ENCODE measurements around the gene JAML. TPM values are rescaled to one million over a fixed set of nuclear protein-coding genes. Genes with fewer than 3 reads are reported as not detected.
"Not testable (repeated sequence)": the region's sequence is repeated elsewhere in the genome, so short reads cannot be mapped to it uniquely, and the experiment has no call there.

JAML gene
- total RNA-seq, 1 donor from 2014 or later = 12.2 TPM

DNA sequence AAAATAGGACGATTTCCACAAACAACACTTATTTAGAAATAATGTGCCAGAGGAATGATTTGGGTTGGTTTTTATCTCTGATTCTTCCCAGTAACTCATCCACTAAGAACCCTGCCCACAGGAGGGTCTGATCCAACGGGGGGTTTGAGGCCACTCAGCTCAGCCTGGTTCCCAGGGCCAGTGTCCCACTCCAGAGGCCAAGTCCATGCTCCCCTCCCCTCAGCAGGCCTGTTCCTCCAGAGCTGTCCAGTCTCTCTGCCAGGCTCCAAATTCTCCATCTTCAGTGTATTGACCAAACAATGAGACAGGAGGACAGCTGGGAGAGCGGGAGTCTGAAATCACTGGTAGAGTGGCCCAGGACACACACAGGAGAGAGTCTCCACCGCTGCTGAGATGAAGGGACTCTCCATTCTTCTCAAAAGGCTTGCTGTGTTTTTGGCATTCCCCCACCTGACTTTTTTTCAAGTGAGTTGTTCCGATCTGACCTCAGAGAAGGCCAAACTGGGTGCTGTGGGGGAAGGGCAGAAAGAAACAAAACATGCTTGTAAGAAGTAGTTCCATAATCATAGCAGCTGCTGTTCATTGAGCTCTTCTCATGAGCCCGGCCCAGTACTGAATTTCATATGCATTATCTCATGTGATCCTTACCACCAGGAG lies 30.8 kb downstream of the JAML start:
- DNase-seq = no peak

DNA sequence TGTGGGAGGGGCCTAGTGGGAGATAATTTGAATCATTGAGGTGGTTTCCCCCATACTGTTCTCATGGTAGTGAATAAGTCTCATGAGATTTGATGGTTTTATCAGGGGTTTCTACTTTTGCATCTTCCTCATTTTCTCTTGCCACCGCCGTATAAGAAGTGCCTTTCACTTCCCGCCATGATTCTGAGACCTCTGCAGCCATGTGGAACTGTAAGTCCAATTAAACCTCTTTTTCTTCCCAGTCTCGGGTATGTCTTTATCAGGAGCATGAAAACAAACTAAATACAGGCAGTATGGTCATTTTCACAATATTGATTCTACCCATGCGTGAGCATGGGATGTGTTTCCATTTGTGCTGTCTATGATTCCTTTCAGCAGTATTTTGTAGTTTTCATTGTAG lies 32.0 kb downstream of the JAML start:
- DNase-seq = not testable (repeated sequence)

DNA sequence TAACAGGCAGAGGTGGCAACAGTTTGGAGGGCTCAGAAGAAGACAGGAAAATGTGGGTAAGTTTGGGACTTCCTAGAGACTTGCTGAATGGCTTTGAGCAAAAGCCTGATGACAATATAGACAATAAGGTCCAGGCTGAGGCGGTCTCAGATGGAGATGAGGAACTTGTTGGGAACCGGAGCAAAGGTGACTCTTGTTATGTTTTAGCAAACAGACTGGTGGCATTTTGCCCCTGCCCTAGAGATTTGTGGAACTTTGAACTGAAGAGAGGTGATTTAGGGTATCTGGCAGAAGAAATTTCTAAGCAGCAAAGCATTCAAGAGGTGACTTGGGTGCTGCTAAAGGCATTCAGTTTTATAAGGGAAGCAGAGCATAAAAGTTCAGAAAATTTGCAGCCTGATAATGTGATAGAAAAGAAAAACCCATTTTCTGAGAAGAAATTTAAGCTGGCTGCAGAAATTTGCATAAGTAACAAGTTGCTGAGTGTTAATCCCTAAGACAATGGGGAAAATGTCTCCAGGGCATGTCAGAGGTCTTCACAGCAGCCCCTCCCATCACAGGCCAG lies 33.8 kb downstream of the JAML start:
- DNase-seq = not testable (repeated sequence)

DNA sequence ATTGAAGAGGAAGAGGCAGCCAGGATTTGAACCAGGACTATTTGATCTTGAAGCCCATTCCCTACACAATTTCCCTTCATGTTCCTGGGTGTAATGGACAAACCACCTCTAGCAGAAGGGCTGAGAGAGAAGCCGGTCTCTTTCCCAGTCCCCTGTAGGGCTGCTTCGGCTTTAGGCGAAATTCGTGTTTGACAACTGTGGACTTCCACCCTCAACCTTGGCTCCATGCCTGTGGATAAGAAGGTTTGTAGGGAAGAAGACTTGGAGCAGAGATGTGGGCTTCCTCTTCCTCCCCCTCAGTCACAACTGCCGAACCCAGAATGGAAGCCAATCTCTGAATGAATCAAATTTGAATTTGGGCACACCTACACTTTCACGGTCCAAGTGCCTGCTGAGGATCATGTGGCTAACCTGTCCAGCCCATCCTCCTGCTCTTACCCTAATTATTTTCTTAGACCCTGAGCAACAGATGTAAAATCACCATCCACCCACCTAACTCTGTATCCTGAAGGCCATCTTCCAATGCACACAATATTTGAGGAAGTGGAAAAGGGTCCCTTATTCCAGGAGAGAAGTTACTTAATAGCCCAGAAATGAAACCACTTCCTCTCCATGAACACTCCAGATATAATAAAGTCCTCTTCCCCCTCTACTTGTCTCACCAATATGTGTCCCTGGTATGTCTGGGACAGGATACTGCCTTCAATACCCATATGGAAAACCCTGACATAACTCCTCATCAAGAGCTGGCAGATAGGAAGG lies 38.3 kb downstream of the JAML start:
- DNase-seq = no peak

DNA sequence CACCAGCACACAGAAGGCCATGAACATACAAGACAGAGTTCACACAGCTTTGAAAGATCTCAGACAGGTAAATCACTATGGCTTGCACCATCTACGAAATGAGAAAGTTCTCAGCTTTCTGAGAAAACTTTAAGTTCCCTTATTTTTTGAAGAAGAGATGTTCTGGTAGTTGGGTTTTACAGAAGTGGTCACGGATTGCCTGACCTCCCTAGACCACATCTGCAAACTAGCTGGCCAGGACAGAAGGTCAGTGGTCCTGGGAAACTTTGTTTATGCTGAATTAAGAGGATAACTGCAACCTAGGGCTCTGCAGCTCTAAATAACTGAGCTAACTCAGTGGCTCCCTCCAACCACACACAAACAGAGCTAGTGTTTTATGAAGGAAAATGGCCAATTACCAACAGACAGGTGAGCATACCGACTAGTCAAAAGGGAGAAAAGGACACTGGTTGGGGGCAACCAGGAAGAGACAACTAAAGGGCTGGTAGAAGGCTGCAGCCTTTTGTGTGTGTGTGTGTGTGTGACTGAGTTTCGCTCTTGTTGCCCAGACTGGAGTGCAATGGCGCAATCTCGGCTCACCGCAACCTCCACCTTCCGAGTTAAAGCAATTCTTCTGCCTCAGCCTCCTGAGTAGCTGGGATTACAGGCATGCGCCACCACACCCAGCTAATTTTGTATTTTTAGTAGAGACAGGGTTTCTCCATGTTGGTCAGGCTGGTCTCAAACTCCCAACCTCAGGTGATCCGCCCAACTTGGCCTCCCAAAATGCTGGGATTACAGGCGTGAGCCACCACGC lies 39.8 kb downstream of the JAML start:
- no peak for DNase-seq

DNA sequence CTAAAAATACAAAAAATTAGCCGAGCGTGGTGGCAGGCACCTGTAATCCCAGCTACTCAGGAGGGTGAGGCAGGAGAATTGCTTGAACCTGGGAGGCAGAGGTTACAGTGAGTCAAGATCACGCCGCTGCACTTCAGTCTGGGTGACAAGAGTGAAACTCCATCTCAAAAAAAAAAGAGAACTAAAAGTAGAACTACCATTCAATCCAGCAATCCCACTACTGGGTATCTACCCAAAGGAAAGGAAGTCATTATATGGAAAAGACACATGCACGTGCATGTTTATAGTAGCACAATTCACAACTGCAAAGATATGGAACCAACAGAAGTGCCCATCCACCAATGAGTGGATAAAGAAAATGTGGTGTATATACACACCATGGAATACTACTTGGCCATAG lies 41.1 kb downstream of the JAML start:
- not testable (repeated sequence) for DNase-seq

DNA sequence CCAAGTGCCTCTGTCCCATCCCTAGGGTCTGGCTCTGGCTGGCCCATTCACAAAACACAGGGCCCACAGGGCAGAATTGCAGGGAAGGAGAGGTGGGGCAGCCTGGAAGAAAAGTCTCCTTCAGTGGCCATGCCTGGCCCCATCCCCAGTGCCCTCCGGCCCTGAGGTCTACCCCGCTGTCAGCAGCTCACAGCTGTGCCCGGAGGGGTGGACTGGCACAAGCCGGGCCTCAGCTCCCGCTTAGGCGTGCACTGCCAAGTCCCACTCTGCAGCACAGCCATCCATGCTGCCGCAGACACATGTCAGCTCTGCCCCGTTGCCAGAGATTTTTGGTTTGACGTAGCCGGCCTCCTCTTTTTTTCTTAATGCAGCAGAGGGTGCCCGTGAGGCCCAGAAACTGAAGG lies 44.5 kb downstream of the JAML start:
- peak; percentile 81 for DNase-seq

DNA sequence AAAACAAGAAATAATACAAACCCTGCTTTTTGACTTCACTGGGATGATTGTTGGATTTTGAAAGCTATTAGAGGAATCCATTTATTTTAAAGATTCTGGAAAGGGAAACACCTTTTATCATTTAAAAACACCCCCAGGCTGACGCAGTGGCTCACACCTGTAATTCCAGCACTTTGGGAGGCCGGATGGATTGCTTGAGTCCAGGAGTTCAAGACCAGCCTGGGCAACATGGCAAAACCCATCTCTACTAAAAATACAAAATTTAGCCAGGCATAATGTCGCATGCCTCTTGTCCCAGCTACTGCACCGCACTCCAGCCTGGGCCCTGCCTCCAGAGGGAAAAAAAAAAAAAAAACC lies 48.1 kb downstream of the JAML start:
- DNase-seq = no peak

DNA sequence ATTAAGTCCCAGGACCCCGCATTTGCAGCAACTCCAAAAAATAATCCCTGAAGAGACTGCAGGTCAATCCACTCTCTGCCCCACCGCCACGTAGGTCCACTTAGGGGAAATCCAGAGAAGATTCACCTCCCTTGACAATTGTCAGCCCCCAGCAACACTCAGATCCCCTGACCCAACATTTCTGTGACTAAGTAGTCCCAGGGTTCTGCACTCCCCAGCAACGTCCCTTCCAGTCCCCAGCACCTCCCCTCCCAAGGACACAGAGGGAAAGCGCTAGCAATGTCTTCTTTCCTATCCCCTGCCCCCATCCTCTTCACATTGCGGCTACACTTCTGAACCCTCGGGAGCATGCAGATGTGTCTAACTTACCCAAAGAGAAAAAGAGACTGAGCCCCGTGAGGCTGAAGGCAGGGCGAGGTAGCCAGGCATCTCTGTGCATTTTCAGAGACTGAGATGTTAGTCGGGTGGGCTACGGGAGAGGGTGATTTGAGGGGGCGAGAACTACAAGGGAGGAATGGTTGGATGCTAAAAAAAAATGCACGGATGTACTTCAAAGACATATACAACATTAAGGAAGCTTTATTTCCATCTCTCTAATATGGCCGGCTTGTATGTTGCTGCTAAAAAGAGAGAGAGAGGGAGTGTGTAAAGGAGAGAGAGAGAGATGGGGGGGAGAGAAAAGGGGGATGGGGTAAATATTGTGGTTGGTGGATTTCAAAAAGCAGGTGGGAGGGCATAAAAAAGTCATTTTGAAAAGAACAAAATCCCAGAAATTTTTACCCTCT lies 48.6 kb downstream of the JAML start, which contains the start of gene SCN2B:
SCN2B (minus strand) TSS at position 647 of the 785 bp plus-strand sequence; CDS start at position 439, 208 bp downstream.
- peak; percentile 15 for DNase-seq

DNA sequence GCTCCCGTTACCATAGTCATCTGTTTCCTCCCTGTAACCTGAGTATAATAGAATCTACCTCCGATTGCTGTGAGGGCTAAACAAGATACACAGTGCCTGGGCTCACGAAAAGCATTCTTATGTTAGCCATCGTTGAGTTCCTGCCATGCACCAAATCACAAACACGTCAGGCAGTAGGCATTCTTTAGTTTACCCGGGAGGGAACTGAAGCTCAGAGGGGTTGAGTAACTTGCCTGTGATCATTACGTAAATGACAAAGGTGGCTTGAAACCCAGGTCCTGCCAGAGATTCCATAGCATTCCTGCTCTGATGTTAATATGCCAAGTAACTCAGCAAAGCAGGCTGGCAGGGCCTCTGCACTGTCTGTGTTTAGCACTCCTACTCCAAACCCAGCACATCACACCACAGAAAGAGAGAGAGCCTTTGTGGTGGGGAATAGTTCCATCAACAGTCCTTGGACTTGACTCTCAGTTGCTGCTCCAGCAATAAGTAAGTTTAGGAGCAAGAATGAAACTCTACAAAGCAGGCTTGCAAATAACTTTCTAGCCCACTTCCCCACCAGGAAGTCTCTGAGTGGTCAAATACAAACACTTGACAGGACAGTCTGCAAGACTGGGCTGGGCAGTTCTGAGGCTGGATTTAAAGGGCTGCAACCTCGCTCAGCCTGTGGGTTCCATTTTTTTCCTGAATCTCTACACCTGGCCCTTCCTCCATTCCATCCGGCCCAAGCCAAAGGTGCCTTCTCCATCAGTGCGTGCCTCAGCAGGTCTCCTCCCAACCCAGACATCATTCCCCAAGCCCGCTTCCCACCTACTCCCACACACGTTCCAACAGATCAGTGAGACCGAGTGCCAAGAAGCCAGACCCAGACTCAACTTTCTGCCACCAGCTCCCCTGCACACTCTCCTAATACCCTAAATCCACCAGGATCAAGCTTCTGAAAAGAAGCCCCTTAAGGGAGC lies 49.5 kb downstream of the JAML start:
- no peak for DNase-seq

DNA sequence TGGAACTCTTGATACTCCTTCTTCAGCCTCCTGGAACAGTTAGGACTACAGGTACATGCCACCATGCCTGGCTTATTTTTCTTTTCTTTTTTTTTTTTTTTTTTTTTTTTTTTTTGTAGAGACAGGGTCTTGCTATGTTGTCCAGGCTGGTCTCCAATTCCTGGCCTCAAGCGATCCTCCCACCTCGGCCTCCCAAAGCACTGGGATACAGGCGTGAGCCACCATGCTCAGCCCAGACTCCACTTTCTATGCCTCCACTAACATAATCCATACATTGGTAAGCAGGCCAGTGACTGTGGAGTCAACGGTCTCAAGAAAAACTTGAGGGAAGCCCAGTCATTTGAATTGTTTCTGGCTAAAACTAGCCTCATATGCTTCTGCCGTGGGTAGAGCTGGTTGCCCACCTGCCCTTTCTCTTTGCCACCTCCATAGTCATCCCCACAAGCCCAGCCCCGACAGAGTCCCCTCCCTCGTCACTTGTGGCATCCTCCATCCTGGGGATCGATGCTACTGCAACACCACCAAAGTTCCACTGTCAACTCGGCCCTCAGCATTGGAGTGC lies 50.7 kb downstream of the JAML start:
- no peak for DNase-seq

DNA sequence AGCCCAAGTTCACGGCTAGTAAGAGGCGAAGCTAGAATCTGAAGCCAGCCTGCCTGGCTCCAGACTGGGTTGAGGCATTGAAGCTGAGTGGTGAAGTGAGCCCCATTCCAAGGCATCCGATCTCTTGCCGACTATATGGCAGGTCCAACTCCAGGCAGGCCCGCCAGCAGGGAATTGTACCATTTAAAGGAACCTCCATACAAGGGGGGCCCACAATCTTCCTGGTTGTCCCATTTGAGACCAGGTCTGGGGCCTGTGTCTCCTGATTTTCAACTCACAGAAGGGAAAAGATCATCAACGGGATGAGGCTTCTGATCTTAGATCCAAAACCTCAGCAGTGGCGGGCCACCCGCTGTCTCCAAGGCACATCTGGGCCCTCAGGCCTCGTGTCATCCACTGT lies 52.5 kb downstream of the JAML start:
- DNase-seq = no peak

DNA sequence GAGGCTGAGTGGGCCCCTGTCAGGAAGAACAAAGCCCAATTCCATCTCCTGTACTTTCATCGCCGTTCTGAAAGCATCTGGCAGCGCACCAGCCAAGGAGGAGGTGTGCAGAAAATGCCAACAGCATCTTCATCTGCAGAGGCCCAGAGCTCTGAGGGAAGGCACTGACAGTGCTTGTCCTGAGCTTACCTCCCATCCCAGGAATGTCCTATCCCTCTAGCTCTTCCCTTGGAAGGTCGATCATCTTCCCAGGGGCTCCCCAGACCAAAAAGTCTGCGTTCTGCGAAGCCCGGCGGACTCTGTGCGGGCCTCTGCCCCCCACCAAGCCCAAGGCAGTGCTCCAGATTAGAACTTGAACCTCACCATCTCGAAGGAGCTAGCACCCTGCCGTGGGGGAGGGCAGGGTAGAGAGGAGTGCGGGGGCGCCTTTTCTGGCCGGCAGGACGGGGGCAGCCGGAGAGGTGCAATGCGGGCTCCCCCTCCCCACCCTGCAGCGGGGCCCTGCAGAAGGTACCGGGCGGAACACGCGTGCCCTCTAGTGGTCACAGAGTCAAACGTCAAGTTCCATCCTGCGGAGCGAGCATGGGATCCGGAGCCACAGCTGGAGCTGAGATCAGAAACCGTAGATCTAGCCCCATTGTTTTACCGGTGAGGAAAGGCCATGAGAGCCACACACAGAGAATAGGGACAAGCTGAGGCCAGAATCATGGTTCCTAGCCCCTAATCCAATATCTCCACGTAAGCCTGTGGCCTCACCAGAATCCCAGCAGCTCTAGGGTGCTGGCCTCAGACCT lies 53.3 kb downstream of the JAML start:
- DNase-seq = peak; percentile 39

DNA sequence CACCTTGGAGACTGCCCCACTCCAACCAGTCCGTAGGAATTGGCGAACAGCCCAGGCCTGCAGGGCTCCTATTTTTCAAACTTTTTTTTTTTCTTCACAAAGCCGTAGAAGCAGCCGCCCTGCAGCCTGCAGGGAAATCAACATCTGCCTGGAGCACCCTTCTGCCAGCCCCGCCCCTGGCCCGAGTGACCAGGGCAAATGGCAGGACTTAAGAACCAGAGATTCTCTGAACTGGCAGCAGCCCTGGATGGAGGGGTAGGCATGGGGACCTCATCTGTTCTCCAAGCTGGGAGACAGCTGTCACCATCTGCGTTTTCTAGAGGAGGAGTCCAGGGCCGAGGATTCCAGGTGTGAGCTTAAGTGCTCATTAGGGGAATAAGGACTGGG lies 53.9 kb downstream of the JAML start:
- no peak for DNase-seq

DNA sequence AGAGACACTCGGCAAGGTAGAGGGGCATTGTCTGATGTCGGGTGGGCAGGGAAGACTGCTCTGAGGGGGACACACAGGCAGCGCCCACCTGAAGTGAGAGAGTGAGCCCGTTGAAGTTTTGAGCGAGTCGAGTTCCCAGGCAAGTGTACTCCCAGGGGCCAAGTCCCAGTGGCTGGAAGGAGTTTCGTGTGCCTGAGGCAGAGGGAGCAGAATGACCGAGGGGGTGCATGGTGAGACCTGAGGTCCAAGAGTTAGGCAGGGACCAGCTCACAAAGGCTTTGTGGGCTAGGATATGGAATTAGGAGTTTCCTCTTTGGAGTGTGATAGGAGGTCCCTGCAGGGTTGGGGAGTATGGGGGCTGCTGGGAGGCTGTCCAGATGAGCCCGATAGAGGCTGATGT lies 54.6 kb downstream of the JAML start:
- DNase-seq = no peak

DNA sequence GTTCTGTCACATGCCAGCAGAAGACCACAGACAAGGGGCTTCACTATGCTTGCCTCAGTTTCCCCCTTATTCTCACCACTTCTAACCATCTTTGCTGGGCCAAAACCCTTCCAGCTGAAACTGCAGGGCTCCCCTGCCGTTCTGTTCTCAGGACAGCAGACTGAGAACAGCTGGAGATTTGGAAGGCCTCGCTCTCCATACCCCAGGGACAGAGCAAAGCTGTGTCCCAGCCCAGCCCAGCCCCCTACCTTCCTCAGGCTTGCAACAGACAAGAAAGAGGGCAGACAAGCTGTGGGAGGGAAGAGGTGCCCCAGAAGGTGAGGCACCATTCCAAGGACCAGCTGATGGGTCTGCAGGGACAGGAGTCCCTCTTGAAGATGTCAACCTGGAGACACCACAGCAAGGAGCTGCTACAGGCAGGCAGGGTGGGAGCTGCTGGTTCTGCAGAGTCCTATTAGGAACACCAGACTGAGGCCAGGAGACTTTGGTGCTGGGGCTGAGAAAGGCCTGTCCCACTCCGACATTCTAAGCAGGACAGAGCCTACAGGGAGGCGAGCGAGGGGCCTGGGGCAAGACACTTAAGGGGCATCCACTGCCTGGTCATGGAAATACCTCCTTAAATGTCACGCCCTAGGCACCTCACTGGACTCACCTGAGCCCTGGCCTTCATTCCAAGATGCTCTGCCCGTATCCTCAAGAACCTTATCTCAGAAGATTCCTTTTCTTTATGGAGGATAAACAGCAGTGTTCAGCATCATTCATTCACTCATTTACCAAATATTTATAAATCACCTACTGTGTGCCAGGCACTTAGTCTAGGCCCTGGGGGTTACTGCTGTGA lies 55.3 kb downstream of the JAML start:
- no peak for DNase-seq

DNA sequence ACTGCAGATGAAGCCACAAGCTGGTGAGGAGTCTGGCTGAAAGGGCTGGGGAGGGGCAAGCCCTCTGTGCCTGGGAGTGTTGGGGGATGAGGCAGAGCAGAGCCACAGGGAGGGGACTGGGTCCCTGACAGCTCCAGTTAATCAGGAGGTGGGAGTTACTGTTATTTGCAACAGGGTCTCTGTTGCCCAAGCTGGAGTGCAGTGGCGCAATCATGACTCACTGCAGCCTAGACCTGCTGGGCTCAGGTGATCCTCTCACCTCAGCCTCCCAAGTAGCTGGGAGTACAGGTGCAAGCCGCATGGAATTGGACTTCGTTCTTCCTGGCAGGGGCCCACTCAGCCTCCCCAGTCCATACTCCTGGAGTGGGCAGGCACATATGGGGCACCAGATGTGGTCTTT lies 56.1 kb downstream of the JAML start:
- DNase-seq = no peak

DNA sequence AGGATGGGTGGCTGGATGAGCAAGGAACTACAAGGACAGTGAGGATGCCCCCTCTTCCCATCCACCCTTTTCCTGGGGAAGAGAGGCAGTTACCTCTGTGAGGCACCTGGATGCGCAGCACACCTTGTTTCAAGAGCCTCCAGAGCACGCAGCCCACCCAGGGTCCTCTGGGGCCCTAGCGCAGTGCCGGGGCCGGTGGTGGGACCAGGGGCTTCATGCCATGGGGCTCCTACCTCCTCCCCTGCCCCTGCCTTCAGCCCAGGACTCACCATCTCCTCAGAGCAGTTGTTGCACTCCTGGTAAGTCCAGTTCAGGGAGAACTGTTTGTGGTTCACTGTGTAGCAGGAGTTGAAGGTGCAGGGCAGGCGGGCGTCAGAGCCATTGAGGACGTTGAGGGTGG lies 56.5 kb downstream of the JAML start:
- DNase-seq = no peak

DNA sequence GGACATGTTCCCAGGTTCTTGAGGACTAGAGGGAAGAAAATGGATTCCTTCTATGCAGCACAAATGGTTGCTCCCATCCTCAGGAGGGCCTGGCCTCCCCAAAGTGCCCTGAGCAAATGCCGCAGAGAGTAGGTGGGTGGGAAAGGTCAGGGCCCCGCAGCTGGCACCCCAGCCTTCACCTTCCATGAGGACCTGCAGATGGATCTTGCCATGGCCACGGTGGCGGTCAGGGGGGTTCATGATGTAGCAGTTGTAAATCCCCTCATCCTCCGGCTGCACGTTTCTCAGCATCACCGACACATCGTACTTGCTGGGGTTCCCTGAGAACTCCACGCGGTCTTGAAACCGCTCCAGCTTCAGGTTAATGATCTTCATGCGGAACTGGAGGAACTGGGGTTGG lies 56.9 kb downstream of the JAML start:
- DNase-seq = no peak
